GM12878 (cell line): ENCODE results near the gene HOXC5. TPM values are rescaled to one million over a fixed set of nuclear protein-coding genes. Genes with fewer than 3 reads are reported as not detected.
A peak's percentile ranks its signal among the peaks of the same experiment; 100 is the strongest.

Experiments used
- ATAC-seq: fragments of 200-7000 bp; cut with Tn5 transposase; 3 replicates; pipeline ENCODE4 v1.9.1; 2020; ENCODE audit warnings: mild to moderate bottlenecking, moderate library complexity
- BruUV-seq: library from RNA; stranded (reverse); fragments of 400-500 nt; replicated peaks from 2 replicates; lab custom pipeline; 2021; lab: Mats Ljungman, UMichigan
- CTCF ChIA-PET: fragments of 300-600 bp; sonication (Branson Sonifier 250); formaldehyde crosslinking; extraction: SDS; loops from one replicate; lab custom pipeline; 2021; ENCODE audit warnings: inconsistent platforms; lab: Yijun Ruan, JAX
- POLR2A ChIA-PET: fragments of 350-600 bp; formaldehyde crosslinking; extraction: SDS; loops from one replicate; lab custom pipeline; 2021; ENCODE audit warnings: inconsistent platforms; lab: Charles Lee
- RAD21 ChIA-PET: fragments of 300-600 bp; sonication (Branson Sonifier 250); formaldehyde crosslinking; loops from one replicate; lab custom pipeline; 2023; ENCODE audit warnings: antibody characterized with exemption; ENCODE audit not compliant: unreplicated experiment; lab: Charles Lee
- SMC1A ChIA-PET: fragments of 300-600 bp; sonication (Branson Sonifier 250); formaldehyde crosslinking; loops from one replicate; lab custom pipeline; 2023; ENCODE audit not compliant: unreplicated experiment, uncharacterized antibody; lab: Charles Lee
- DNase-seq: peaks from one replicate; pipeline ENCODE4 v3.0.0-alpha.2; 2011; ENCODE audit warnings: low read depth, low spot score
- FAIRE-seq: peaks from 3 replicates; lab custom pipeline; 2011; peaks lifted over from hg19 to GRCh38; lab: Jason Lieb, UNC
- H2AFZ ChIP-seq: 2 replicates; pipeline ENCODE4 v1.6.0; 2011; ENCODE audit warnings: low read depth, low read length, control low read depth; ENCODE audit not compliant: control insufficient read depth
- H3K27ac ChIP-seq: 2 replicates; pipeline ENCODE4 v1.5.1; 2011; ENCODE audit warnings: control low read depth; ENCODE audit not compliant: control insufficient read depth, insufficient read depth
- H3K27me3 ChIP-seq, 2 experiments: replicated peaks in 1 of 2; 2 replicates each; pipeline versions ENCODE4 v1.6.0 to v1.6.1; 2011; ENCODE audit warnings: low read length in 1 of 2; ENCODE audit not compliant: control insufficient read depth in 2 of 2, insufficient read depth in 2 of 2
- H3K36me3 ChIP-seq, 2 experiments: 2 replicates each; pipeline ENCODE4 v1.5.1; 2011; ENCODE audit warnings: low read length in 1 of 2; ENCODE audit not compliant: control insufficient read depth in 2 of 2, insufficient read depth in 2 of 2
- H3K4me1 ChIP-seq: 2 replicates; pipeline ENCODE4 v1.6.1; 2011; ENCODE audit warnings: mild to moderate bottlenecking, low read length, moderate library complexity, mixed read lengths; ENCODE audit not compliant: control insufficient read depth, insufficient read depth
- H3K4me2 ChIP-seq: 2 replicates; pipeline ENCODE4 v1.6.0; 2011; ENCODE audit warnings: control low read depth; ENCODE audit not compliant: control insufficient read depth, insufficient read depth
- H3K4me3 ChIP-seq: fragments of 200-600 bp; sonication (generic); 2 replicates; pipeline ENCODE4 v1.5.1; 2016
- H3K79me2 ChIP-seq: 2 replicates; pipeline ENCODE4 v1.6.0; 2011; ENCODE audit warnings: low read length; ENCODE audit not compliant: control insufficient read depth, insufficient read depth
- H3K9ac ChIP-seq: 2 replicates; pipeline ENCODE4 v1.8.0; 2011; ENCODE audit warnings: low read length, control low read depth, mixed read lengths; ENCODE audit not compliant: control insufficient read depth, insufficient read depth
- H3K9me3 ChIP-seq: replicated peaks from 3 replicates; pipeline ENCODE4 v1.5.1; 2011; ENCODE audit warnings: mild to moderate bottlenecking, low read length; ENCODE audit not compliant: control insufficient read depth, insufficient read depth
- H4K20me1 ChIP-seq: 2 replicates; pipeline ENCODE4 v1.6.0; 2011; ENCODE audit not compliant: control insufficient read depth, insufficient read depth
- ATF2 ChIP-seq: IDR thresholded peaks from 2 replicates; pipeline ENCODE4 v1.6.1; 2012; ENCODE audit warnings: low read length, inconsistent platforms
- BHLHE40 ChIP-seq, 2 experiments: fragments of 450-650 bp in 1 of 2; IDR thresholded peaks; 2 replicates each; pipeline ENCODE4 v1.6.1; 2011 to 2017; ENCODE audit warnings: low read depth in 2 of 2, borderline replicate concordance in 1 of 2, improper control_type of control experiment in 1 of 2, low read length in 1 of 2, mild to moderate bottlenecking in 1 of 2
- BMI1 ChIP-seq: fragments of 450-650 bp; IDR thresholded peaks from 2 replicates; pipeline ENCODE4 v1.6.1; 2016; ENCODE audit warnings: mild to moderate bottlenecking, moderate library complexity, borderline replicate concordance
- CBX3 ChIP-seq: fragments of 200-600 bp; sonication (generic); IDR thresholded peaks from 2 replicates; pipeline ENCODE4 v1.6.1; 2016; ENCODE audit warnings: low read depth, borderline replicate concordance
- CHD4 ChIP-seq: fragments of 200-600 bp; sonication (generic); IDR thresholded peaks from 2 replicates; pipeline ENCODE4 v1.6.1; 2016; ENCODE audit warnings: mild to moderate bottlenecking
- CREM ChIP-seq: IDR thresholded peaks from 2 replicates; pipeline ENCODE4 v1.6.1; 2014; ENCODE audit warnings: antibody characterized with exemption, low read depth
- EGR1 ChIP-seq, 2 experiments: IDR thresholded peaks; 1 replicate in 1 of 2; 2 replicates in 1 of 2; pipeline ENCODE4 v1.6.1; 2011 to 2012; ENCODE audit warnings: low read depth in 2 of 2, low read length in 2 of 2, borderline replicate concordance in 1 of 2, mild to moderate bottlenecking in 1 of 2, moderate library complexity in 1 of 2
- EZH2 ChIP-seq: IDR thresholded peaks from 2 replicates; pipeline ENCODE4 v1.6.1; 2012; ENCODE audit warnings: low read depth, mild to moderate bottlenecking, control low read depth, inconsistent platforms, low read length, borderline replicate concordance; ENCODE audit not compliant: control insufficient read depth
- HCFC1 ChIP-seq: fragments of 150-350 bp; IDR thresholded peaks from 2 replicates; pipeline ENCODE4 v1.6.1; 2014; ENCODE audit warnings: low read length
- IRF5 ChIP-seq: fragments of 450-650 bp; IDR thresholded peaks from 2 replicates; pipeline ENCODE4 v1.6.1; 2017; ENCODE audit warnings: borderline replicate concordance
- JUNB ChIP-seq: IDR thresholded peaks from 2 replicates; pipeline ENCODE4 v1.6.1; 2016; ENCODE audit warnings: antibody characterized with exemption, mild to moderate bottlenecking
- KAT2A ChIP-seq: conservative IDR thresholded peaks from 2 replicates; pipeline ENCODE4 v1.6.1; 2011; ENCODE audit warnings: low read depth, low read length; ENCODE audit not compliant: control insufficient read depth
- NFYA ChIP-seq: IDR thresholded peaks from 2 replicates; pipeline ENCODE4 v1.6.1; 2011; ENCODE audit warnings: low read depth, mild to moderate bottlenecking, low read length, improper control_type of control experiment, borderline replicate concordance
- PAX8 ChIP-seq: fragments of 450-650 bp; IDR thresholded peaks from 2 replicates; pipeline ENCODE4 v1.6.1; 2017; ENCODE audit warnings: mild to moderate bottlenecking, moderate library complexity
- POU2F2 ChIP-seq: IDR thresholded peaks from 3 replicates; pipeline ENCODE4 v1.6.1; 2011; ENCODE audit warnings: low read depth, mild to moderate bottlenecking, low read length, borderline replicate concordance
- RCOR1 ChIP-seq: conservative IDR thresholded peaks from 2 replicates; pipeline ENCODE4 v1.6.1; 2012; ENCODE audit warnings: low read depth, low read length, improper control_type of control experiment
- RELB ChIP-seq: fragments of 450-650 bp; IDR thresholded peaks from 2 replicates; pipeline ENCODE4 v1.6.1; 2017; ENCODE audit warnings: low read depth, mild to moderate bottlenecking, moderate library complexity
- SREBF1 ChIP-seq: IDR thresholded peaks from 2 replicates; pipeline ENCODE4 v1.6.1; 2012; ENCODE audit warnings: mild to moderate bottlenecking, low read length
- ZNF207 ChIP-seq: fragments of 450-650 bp; IDR thresholded peaks from 2 replicates; pipeline ENCODE4 v1.6.1; 2014; ENCODE audit warnings: antibody characterized with exemption, mild to moderate bottlenecking, borderline replicate concordance
- WGBS: methylation state at CpG from one replicate; pipeline ENCODE4 v1.1.6; 2016; ENCODE audit warnings: low lambda C conversion rate; ENCODE audit not compliant: insufficient replicate concordance, insufficient coverage; ENCODE audit errors: missing lambda C conversion rate; 5-methylcytosine and 5-hydroxymethylcytosine counted together
- in situ Hi-C: fragments of 300-500 bp; cut with MboI; formaldehyde crosslinking; loops from 9 replicates; pipeline ENCODE4 v1.14.3; 2018; ENCODE audit warnings: mixed read lengths
- intact Hi-C: fragments of 100-400 bp; cut with micrococcal nuclease; formaldehyde crosslinking; loops from one replicate; pipeline ENCODE4 v1.14.2; 2022; ENCODE audit not compliant: unreplicated experiment
- polyA plus RNA-seq, 11 experiments: library from polyadenylated mRNA; depleted of rRNA in 4 of 11; unstranded in 6 of 11; stranded (reverse) in 5 of 11; fragments of >200 nt; fragmentation: Nextera tagmentation in 4 of 11; fragmentation: Illumina TruSeq in 1 of 11; extraction: Ambion mirVana in 4 of 11; extraction: Trizol in 1 of 11; gene quantifications; 1 replicate in 1 of 11; 2 replicates in 10 of 11; pipeline versions ENCODE4 v1.2.1 to v1.2.3, GENCODE V29; 2011 to 2016; ENCODE audit warnings: inconsistent platforms in 2 of 11, missing spikeins in 2 of 11, low read depth in 1 of 11
- total RNA-seq, 4 experiments: library from RNA; depleted of rRNA in 3 of 4; stranded (reverse); fragments of >200 nt in 3 of 4; fragmentation: Illumina TruSeq in 1 of 4; extraction: Trizol in 1 of 4; gene quantifications; 2 replicates each; pipeline versions ENCODE4 v1.2.1 to v1.2.3, GENCODE V29; 2013 to 2021

Gene HOXC5
- total and polyA plus RNA-seq, 10 of the 15 experiments (the other 5 are each of a cell fraction or from before 2014, with no cell fraction given), result 0.11 TPM; not detected in 9

- TF ChIP-seq BHLHE40 (IDR thresholded peaks at IDR 0.05; ENCODE audit: borderline replicate concordance in 1 of 2, low read depth in 2 of 2, low read length in 1 of 2) (no peak), POU2F2 (no peak), HCFC1 (no peak), KAT2A (no peak), SREBF1 (no peak), JUNB (no peak), CBX3 (no peak), EZH2 (no peak), NFYA (no peak)
Measured at GRCh38 chr12:54031480-54031879, 1.4 kb upstream of the HOXC5 start (continued).

GRCh38 chr12:54032086-54032619 is 697 bp upstream of the HOXC5 start:
- DNase-seq (no peak), ATAC-seq (no peak), FAIRE-seq (peak; percentile 23)
- Histone ChIP-seq H3K9me3 (no peaks in the 10 kb centered on the region), H3K79me2 (no peaks in the 10 kb centered on the region), H4K20me1 (no peaks in the 10 kb centered on the region), H3K36me3 (no peaks in the 10 kb centered on the region), H3K9ac (no peak overlapping the region), H3K27me3 (peaks cover 3 to 33% of the 10 kb centered on the region in 2 experiments), H3K4me2 (no peak overlapping the region), H2AFZ (no peak overlapping the region), H3K4me1 (peaks cover 9% of the 10 kb centered on the region), H3K27ac (no peak overlapping the region), H3K4me3 (no peak overlapping the region)
- in situ Hi-C loops, result no loop called here
- ChIA-PET RAD21 (interaction anchor here (0.7 to 12.6 kb wide), 33 partner anchors 9 to 248 kb away, joined by 3 to 222 read pairs (median 7); partner anchors contain the start of genes CBX5, HNRNPA1, HOXC10 and HOXC4), POLR2A (interaction anchor here (0.6 to 2.1 kb wide), 9 partner anchors 9 to 166 kb away, joined by 3 to 12 read pairs (median 4); no protein-coding TSS in a partner anchor), SMC1A (interaction anchor here (0.6 to 5.5 kb wide), 45 partner anchors 9 to 408 kb away, joined by 3 to 126 read pairs (median 6); partner anchors contain the start of genes HOXC10, HOXC4, HOXC8 and SMUG1), CTCF (interaction anchor here (0.6 to 13.4 kb wide), 46 partner anchors 8 to 466 kb away, joined by 3 to 343 read pairs (median 5); partner anchors contain the start of genes HNRNPA1, HOXC10, HOXC4 and HOXC8)
- intact Hi-C loops, result loop anchor here (1.0 to 2.0 kb wide), 4 partner anchors 26 to 169 kb away; no protein-coding TSS in a partner anchor
- WGBS, result 29% methylated on average over 6 of the region's 6 CpGs
- BruUV-seq, result no TSS peak
- no peak for TF ChIP-seq IRF5
- no peak for TF ChIP-seq RELB
- no peak for TF ChIP-seq ATF2
- TF ChIP-seq CBX3, result no peak
- no peak for TF ChIP-seq ZNF207
- no peak for TF ChIP-seq CHD4
- TF ChIP-seq RCOR1, result no peak
- TF ChIP-seq EGR1 (IDR thresholded peaks at IDR 0.05; ENCODE audit: borderline replicate concordance in 1 of 2, low read depth in 2 of 2, low read length in 2 of 2), result no peak
- TF ChIP-seq BMI1, result no peak
- no peak for TF ChIP-seq PAX8
- no peak for TF ChIP-seq BHLHE40 (IDR thresholded peaks at IDR 0.05; ENCODE audit: borderline replicate concordance in 1 of 2, low read depth in 2 of 2, low read length in 1 of 2)
- TF ChIP-seq HCFC1, result no peak
- no peak for TF ChIP-seq CREM
